Measurements from ENCODE around the gene GALNT2. TPM values are rescaled to one million over a fixed set of nuclear protein-coding genes. Genes with fewer than 3 reads are reported as not detected.

Gene GALNT2
- total RNA-seq, 2 donors from 2014 or later, result 36.8 to 50.7 TPM

- DNase-seq, result no peak
- intact Hi-C loops (cut with DNase I), result no loop called here
Observed at GRCh38 chr1:230048922-230049321, 18.1 kb upstream of the GALNT2 start.

GRCh38 chr1:230049731-230050130, 17.3 kb upstream of the GALNT2 start:
- DNase-seq (no peak), ATAC-seq (peak in 1 of 2 donors; percentile 34)
- intact Hi-C loops (cut with DNase I), result no loop called here

More at GRCh38 chr1:230048922-230049321, 18.1 kb upstream of the GALNT2 start:
- no peak for ATAC-seq

- no peak for DNase-seq
- no peak for ATAC-seq
- intact Hi-C loops (cut with DNase I), result no loop called here
Observed at GRCh38 chr1:230050973-230051735, 15.9 kb upstream of the GALNT2 start.

GRCh38 chr1:230052018-230052417, 15.0 kb upstream of the GALNT2 start:
- intact Hi-C loops (cut with DNase I), result no loop called here
- DNase-seq, result no peak
- no peak for ATAC-seq

- no peak for DNase-seq
- ATAC-seq, result no peak
- intact Hi-C loops (cut with DNase I), result no loop called here
Observed at GRCh38 chr1:230052665-230053064, 14.4 kb upstream of the GALNT2 start.

GRCh38 chr1:230054092-230054749, 12.8 kb upstream of the GALNT2 start:
- ATAC-seq, result peak in 1 of 2 donors; percentile 83
- DNase-seq, result no peak
- intact Hi-C loops (cut with DNase I), result no loop called here

GRCh38 chr1:230056098-230056497, 10.9 kb upstream of the GALNT2 start:
- intact Hi-C loops (cut with DNase I), result no loop called here
- ATAC-seq, result no peak
- no peak for DNase-seq

GRCh38 chr1:230057100-230057499, 9.9 kb upstream of the GALNT2 start:
- no peak for ATAC-seq
- no peak for DNase-seq
- intact Hi-C loops (cut with DNase I), result no loop called here

GRCh38 chr1:230057681-230058565, 9.1 kb upstream of the GALNT2 start:
- peak in 1 of 2 donors; percentile 57 for ATAC-seq
- intact Hi-C loops (cut with DNase I), result no loop called here
- DNase-seq, result no peak

- ATAC-seq, result no peak
- intact Hi-C loops (cut with DNase I), result no loop called here
- DNase-seq, result no peak
Observed at GRCh38 chr1:230058626-230059025, 8.4 kb upstream of the GALNT2 start.

- ATAC-seq, result no peak
- no peak for DNase-seq
- intact Hi-C loops (cut with DNase I), result loop anchor here (10.0 kb wide), 2 partner anchors 167 to 173 kb away; no protein-coding TSS in a partner anchor
Observed at GRCh38 chr1:230061801-230062200, 5.2 kb upstream of the GALNT2 start.

- no peak for ATAC-seq
- no peak for DNase-seq
- intact Hi-C loops (cut with DNase I), result loop anchor here (10.0 kb wide), 2 partner anchors 168 to 172 kb away; no protein-coding TSS in a partner anchor
Observed at GRCh38 chr1:230062521-230062920, 4.5 kb upstream of the GALNT2 start.

- intact Hi-C loops (cut with DNase I), result loop anchor here (10.0 kb wide), 2 partner anchors 169 to 171 kb away; no protein-coding TSS in a partner anchor
- ATAC-seq, result no peak
- no peak for DNase-seq
Observed at GRCh38 chr1:230064283-230064682, 2.8 kb upstream of the GALNT2 start.

- DNase-seq, result no peak
- no peak for ATAC-seq
- intact Hi-C loops (cut with DNase I), result loop anchor here (5.0 to 10.0 kb wide), 3 partner anchors 152 to 170 kb away; no protein-coding TSS in a partner anchor
Observed at GRCh38 chr1:230065161-230065560, 1.9 kb upstream of the GALNT2 start.

GRCh38 chr1:230065571-230065970, 1.5 kb upstream of the GALNT2 start:
- DNase-seq (no peak), ATAC-seq (no peak)
- intact Hi-C loops (cut with DNase I), result loop anchor here (5.0 to 10.0 kb wide), 3 partner anchors 152 to 171 kb away; no protein-coding TSS in a partner anchor

- intact Hi-C loops (cut with DNase I), result loop anchor here (5.0 to 10.0 kb wide), 3 partner anchors 151 to 171 kb away; no protein-coding TSS in a partner anchor
- ATAC-seq (no peak), DNase-seq (no peak)
Observed at GRCh38 chr1:230066031-230066430, 1.0 kb upstream of the GALNT2 start.

- peak; percentile 57 for DNase-seq
- ATAC-seq, result peak; percentile 44 to 53
- intact Hi-C loops (cut with DNase I), result loop anchor here (5.0 to 10.0 kb wide), 3 partner anchors 150 to 173 kb away; no protein-coding TSS in a partner anchor
Observed at GRCh38 chr1:230067419-230067870, 407 bp downstream of the GALNT2 start.

GRCh38 chr1:230067871-230068620, 1.0 kb downstream of the GALNT2 start:
- ATAC-seq, result peak; percentile 31 to 65
- intact Hi-C loops (cut with DNase I), result loop anchor here (5.0 to 10.0 kb wide), 3 partner anchors 149 to 173 kb away; no protein-coding TSS in a partner anchor

More at GRCh38 chr1:230067871-230068620, 1.0 kb downstream of the GALNT2 start:
- peak; percentile 42 for DNase-seq
